ENCODE measurements around the gene ARHGDIG. TPM values are rescaled to one million over a fixed set of nuclear protein-coding genes. Genes with fewer than 3 reads are reported as not detected.
"Not testable (repeated sequence)": the region's sequence is repeated elsewhere in the genome, so short reads cannot be mapped to it uniquely, and the experiment has no call there.

The ARHGDIG gene
- polyA plus RNA-seq, 1 donor: 4.5 TPM

DNA sequence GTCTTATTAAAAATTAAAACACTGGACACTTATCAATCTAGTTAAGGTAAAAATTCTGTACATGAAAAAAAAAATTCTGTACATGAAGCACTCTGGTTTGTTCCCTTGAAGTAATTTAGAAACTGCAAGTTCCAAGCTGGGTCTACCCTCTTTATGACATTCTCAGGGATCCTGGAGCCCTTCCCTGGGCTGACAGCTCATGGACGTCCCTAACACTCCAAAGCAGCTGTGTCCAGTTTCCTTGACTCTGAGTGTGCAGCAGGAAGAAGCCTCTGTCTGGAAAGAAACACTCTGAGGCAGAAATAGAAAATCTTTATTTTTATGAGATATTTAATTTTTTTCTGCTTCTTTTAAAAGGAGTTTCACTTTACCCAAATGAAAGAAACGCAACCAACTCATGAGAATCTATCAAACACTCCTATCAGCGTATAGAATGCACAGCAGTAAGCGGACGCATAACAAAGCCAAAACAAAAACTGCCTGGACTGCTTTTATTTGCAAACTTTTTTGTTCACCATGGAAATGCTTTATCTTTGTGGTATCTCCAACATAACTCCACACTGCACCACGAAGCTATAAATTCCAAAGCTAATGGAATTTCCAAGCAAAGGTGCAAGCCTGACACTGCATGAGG lies 50.9 kb downstream of the ARHGDIG start:
- H3K27me3 ChIP-seq (ENCODE audit: control insufficient read depth, insufficient read depth, low read length); H3K36me3 ChIP-seq (ENCODE audit: control insufficient read depth, insufficient read depth, low read length); H3K9me3 ChIP-seq (ENCODE audit: control insufficient read depth, low read depth, low read length); H3K4me3 ChIP-seq (ENCODE audit: low read length): not testable (repeated sequence)
- DNase-seq: peak in 1 of 2 donors; percentile 50
- Histone ChIP-seq H3K27ac (ENCODE audit: low read length) (peak overlapping the region; percentile 86), H3K4me1 (ENCODE audit: control insufficient read depth, insufficient read depth, low read length) (peaks cover 71% of the 10 kb centered on the region)
- WGBS (ENCODE audit: insufficient coverage, low lambda C conversion rate): no CpG with 5 or more reads among the region's 6 CpGs

Other genes with a start within 250 kb of the ARHGDIG start
- gene POLR3K, start 227.0 kb upstream of the ARHGDIG start, polyA plus RNA-seq: 9.5 TPM
- 21.6 TPM for gene SNRNP25, start 226.8 kb upstream of the ARHGDIG start, polyA plus RNA-seq
- gene RHBDF1, start 208.0 kb upstream of the ARHGDIG start, polyA plus RNA-seq: 18.3 TPM
- 31.2 TPM for gene MPG, start 202.4 kb upstream of the ARHGDIG start, polyA plus RNA-seq
- gene NPRL3, start 141.9 kb upstream of the ARHGDIG start, polyA plus RNA-seq: 21.8 TPM
- 5.6 TPM for gene HBZ, start 127.9 kb upstream of the ARHGDIG start, polyA plus RNA-seq
- 11.9 TPM for gene HBM, start 114.6 kb upstream of the ARHGDIG start, polyA plus RNA-seq
- gene HBA2, start 107.7 kb upstream of the ARHGDIG start, polyA plus RNA-seq: 1,574 TPM
- 1,041 TPM for gene HBA1, start 103.9 kb upstream of the ARHGDIG start, polyA plus RNA-seq
- 0.73 TPM for gene HBQ1, start 100.1 kb upstream of the ARHGDIG start, polyA plus RNA-seq
- gene LUC7L, start 51.1 kb upstream of the ARHGDIG start, polyA plus RNA-seq: 99.5 TPM
- 63.4 TPM for gene FAM234A, start 45.8 kb upstream of the ARHGDIG start, polyA plus RNA-seq
- gene RGS11, start 4.6 kb upstream of the ARHGDIG start, polyA plus RNA-seq: 6.6 TPM
- gene PDIA2, start 2.6 kb downstream of the ARHGDIG start, polyA plus RNA-seq: 1.8 TPM
- gene AXIN1, start 72.1 kb downstream of the ARHGDIG start, polyA plus RNA-seq: 29.8 TPM
- 55.6 TPM for gene MRPL28, start 89.9 kb downstream of the ARHGDIG start, polyA plus RNA-seq
- 83.5 TPM for gene PGAP6, start 101.4 kb downstream of the ARHGDIG start, polyA plus RNA-seq
- gene NME4, start 116.6 kb downstream of the ARHGDIG start, polyA plus RNA-seq: 107 TPM
- 91.0 TPM for gene DECR2, start 121.3 kb downstream of the ARHGDIG start, polyA plus RNA-seq
- gene RAB11FIP3, start 145.1 kb downstream of the ARHGDIG start, polyA plus RNA-seq: 114 TPM
- gene CAPN15, start 247.1 kb downstream of the ARHGDIG start, polyA plus RNA-seq: 45.6 TPM